Tibial nerve (tissue), 4 donors: Measurements from ENCODE around the gene GPC2.

ENCODE experiments used
- EP300 ChIP-seq, 2 donors: sonication (generic); formaldehyde crosslinking; IDR thresholded peaks; one replicate each; pipeline ENCODE4 v1.6.1; 2017; ENCODE audit warnings: antibody characterized with exemption in 2 of 2, mild to moderate bottlenecking in 1 of 2
- POLR2A ChIP-seq, 2 donors: fragments of 450-650 bp; IDR thresholded peaks; one replicate each; pipeline ENCODE4 v1.6.1; 2017; ENCODE audit warnings: antibody characterized with exemption in 2 of 2, mild to moderate bottlenecking in 2 of 2, moderate library complexity in 2 of 2
- TF ChIP-seq, protein P1 (sequence below), 5 experiments: fragments of 200-600 bp in 3 of 5; fragments of 450-650 bp in 2 of 5; sonication (generic) in 3 of 5; IDR thresholded peaks; one replicate each; pipeline ENCODE4 v1.5.1; 2016 to 2019; ENCODE audit warnings: antibody characterized with exemption in 5 of 5, mild to moderate bottlenecking in 3 of 5, moderate library complexity in 2 of 5

- TF ChIP-seq, protein P1, sequence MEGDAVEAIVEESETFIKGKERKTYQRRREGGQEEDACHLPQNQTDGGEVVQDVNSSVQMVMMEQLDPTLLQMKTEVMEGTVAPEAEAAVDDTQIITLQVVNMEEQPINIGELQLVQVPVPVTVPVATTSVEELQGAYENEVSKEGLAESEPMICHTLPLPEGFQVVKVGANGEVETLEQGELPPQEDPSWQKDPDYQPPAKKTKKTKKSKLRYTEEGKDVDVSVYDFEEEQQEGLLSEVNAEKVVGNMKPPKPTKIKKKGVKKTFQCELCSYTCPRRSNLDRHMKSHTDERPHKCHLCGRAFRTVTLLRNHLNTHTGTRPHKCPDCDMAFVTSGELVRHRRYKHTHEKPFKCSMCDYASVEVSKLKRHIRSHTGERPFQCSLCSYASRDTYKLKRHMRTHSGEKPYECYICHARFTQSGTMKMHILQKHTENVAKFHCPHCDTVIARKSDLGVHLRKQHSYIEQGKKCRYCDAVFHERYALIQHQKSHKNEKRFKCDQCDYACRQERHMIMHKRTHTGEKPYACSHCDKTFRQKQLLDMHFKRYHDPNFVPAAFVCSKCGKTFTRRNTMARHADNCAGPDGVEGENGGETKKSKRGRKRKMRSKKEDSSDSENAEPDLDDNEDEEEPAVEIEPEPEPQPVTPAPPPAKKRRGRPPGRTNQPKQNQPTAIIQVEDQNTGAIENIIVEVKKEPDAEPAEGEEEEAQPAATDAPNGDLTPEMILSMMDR (IDR thresholded peaks at IDR 0.05), result no peak
- TF ChIP-seq EP300 (IDR thresholded peaks at IDR 0.05), result no peak
- TF ChIP-seq POLR2A (IDR thresholded peaks at IDR 0.05), result no peak
Measured at GRCh38 chr7:100152404-100152803, 24.8 kb downstream of the GPC2 start.
